Putamen (tissue), 1 donor: Measurements from ENCODE around the gene GALNT9.

Source experiments
- DNase-seq: peaks from one replicate; pipeline ENCODE4 v3.0.0-alpha.2; 2016; ENCODE audit warnings: low spot score

The GALNT9 gene

GRCh38 chr12:132169376-132169775 is 160.0 kb downstream of the GALNT9 start:
- no peak for DNase-seq

DNA sequence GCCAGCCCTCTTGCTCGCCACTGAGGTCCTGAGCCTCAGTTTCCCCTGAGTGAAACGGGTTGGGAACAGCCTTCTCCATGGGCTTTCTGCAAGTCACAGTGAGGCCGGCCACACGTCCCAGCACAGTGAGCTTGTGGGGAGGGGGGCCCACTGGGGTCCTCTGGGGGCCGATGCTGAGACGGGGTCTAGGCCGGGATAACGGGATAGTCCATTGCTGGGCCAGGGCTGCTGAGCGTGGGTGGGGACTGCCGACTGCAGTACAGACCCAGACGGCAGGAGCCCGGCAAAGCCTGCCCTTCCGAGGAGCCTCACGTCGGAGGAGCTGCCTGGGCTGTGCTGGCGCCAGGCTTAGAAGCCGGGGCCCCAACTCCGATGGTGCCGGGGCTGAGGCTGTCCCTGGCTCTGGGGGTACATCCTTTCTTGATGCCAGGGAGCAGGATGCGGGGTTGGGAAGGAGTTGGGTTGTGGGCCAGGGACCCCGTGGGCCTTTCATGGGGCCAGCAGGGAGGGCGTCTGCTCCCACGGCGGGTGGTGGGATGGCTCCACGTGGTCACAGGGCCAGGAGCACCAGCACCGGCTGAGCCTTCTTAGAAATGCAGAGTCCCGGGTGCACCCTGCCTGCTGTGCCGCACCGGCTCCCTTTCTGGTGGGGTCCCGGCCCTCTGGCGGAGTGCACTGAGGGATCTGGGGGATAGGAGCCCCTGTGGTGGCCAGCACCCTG is 160.9 kb downstream of the GALNT9 start:
- no peak for DNase-seq

GRCh38 chr12:132167611-132168310 is 161.6 kb downstream of the GALNT9 start:
- DNase-seq = no peak

DNA sequence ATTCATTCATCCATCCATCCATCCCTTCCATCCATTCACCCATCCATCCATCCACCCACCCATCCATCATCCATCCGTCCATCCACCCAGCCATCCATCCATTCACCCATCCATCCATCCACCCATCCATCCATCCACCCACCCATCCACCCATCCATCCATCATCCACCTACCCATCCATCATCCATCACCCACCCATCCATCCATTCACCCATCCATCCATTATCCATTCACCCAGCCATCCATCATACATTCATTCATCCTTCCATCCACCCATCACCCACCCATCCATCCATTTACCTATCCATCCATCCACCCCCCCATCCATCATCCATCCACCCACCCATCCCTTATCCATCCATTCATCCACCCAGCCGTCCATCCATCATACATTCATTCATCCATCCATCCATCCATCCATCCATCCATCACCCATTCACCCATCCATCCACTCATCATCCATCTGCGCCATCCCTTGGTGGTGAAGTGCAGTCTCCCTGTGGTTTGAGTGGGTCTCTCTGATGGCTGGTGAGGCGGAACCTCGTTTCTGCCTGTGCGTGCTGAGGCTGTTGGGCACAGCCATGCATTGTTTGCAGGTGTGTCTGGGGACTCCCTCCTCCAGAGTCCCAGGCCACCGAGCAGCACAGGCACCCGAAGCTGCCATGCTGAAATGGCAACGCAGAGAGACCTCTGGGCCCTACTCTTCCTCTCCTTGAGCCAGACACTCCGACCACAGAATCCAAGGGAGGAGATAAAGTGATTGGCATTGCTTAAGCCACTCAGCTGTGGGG is 162.4 kb downstream of the GALNT9 start:
- DNase-seq = no peak

DNA sequence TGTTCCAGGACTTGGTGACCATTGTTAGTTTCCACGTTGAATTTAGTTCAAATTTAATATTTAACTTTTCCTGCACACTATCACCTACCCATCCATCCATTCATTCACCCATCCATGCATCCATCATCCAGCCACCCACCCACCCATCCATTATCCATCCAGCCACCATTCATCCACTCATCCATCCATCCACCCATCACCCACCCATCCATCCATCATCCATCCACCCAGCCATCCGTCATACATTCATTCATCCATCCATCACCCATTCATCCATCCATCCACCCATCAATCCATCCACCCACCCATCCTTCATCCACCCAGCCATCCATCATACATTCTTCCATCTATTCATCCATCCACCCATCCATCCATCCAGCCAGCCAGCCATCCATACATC is 163.3 kb downstream of the GALNT9 start:
- no peak for DNase-seq

DNA sequence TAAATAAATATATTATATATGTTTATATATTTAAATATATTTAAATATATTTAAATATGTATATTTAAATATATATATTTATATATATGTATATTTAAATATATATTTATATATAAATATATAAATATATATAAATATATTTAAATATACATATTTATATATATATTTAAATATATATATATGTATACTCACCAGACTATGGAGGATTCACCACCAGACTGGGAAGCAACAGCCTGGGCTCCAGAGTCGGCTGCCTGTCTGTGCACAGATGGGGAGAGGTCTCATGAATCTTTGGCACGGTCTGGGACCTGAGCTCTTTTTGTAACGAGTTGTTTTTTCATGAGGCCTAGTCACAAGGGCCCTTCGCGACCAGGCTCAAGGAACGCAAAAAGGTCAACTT is 163.8 kb downstream of the GALNT9 start:
- DNase-seq = no peak

- no peak for DNase-seq
Measured at GRCh38 chr12:132164426-132164825, 165.0 kb downstream of the GALNT9 start.

- no peak for DNase-seq
Measured at GRCh38 chr12:132163911-132164288, 165.5 kb downstream of the GALNT9 start.

GRCh38 chr12:132163041-132163910 is 166.1 kb downstream of the GALNT9 start:
- no peak for DNase-seq

- no peak for DNase-seq
Measured at GRCh38 chr12:132162508-132163031, 166.8 kb downstream of the GALNT9 start.

- no peak for DNase-seq
Measured at GRCh38 chr12:132161796-132162507, 167.4 kb downstream of the GALNT9 start.

DNA sequence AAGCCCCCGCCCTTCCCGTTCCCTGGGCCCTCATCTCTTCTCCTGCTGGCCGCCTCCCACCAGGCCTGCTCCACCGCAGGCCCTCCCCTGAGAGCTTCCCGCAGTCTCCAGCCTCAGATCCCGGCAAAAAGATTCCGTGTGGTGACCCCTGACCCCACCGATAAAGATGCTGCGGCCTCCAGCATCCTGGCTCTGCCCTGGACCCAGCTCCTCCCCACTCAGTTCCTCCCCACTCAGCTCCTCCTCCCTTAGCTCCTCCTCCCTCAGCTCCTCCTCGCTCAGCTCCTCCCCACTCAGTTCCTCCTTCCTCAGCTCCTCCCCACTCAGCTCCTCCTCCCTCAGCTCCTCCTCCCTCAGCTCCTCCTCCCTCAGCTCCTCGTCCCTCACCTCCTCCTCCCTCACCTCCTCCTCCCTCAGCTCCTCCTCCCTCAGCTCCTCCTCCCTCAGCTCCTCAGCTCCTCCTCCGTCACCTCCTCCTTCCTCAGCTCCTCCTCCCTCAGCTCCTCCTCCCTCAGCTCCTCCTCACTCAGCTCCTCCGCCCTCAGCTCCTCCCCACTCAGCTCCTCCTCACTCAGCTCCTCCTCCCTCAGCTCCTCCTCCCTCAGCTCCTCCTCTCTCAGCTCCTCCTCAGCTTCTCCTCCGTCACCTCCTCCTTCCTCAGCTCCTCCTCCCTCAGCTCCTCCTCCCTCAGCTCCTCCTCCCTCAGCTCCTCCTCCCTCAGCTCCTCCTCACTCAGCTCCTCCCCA is 168.2 kb downstream of the GALNT9 start:
- no peak for DNase-seq

DNA sequence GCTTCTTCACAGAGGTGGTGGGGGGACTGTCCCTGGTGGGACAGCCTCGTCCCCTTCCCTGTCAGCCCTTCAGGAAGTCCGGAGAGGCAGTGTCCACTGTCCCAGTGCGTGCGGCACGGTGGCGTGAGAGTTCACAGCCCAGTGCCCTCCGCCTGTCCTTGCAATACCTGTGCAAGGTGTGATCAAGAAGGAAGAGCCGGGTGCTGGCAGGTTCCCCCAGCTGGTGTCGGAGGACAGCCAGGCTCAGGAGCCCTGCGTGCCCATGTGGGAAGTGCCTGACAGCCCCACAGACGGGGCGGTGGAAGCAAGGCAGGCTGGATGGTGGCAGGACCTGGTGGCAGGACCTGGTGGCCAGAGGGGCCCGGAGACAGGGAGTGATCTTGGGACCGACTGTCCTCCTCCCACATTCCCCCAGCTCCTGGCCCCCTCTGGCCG is 168.8 kb downstream of the GALNT9 start:
- no peak for DNase-seq

DNA sequence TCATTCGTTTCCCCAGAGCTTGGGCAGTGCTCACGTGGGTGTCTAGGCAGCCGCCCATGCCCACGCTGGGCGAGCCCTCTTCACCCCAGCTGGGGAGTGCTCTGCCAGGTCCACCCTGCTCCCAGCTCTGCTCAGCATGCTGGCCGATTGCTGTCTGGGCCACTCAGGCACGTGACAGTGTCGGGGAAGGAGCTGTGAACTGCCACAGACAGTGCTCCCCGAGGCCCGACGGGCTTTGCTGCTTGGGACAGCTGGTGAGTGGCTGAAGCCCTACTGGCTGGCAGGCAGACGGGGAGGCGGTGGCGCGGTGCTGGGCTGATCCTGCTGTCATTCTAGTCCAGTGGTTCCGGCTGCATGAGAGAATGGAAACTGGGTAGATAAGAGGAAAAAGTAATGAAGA is 169.4 kb downstream of the GALNT9 start:
- no peak for DNase-seq

GRCh38 chr12:132159555-132160003 is 169.8 kb downstream of the GALNT9 start:
- DNase-seq = no peak

GRCh38 chr12:132158677-132159554 is 170.5 kb downstream of the GALNT9 start:
- DNase-seq = no peak

- DNase-seq = no peak
Measured at GRCh38 chr12:132157733-132158409, 171.5 kb downstream of the GALNT9 start.

- DNase-seq = no peak
Measured at GRCh38 chr12:132156573-132157325, 172.6 kb downstream of the GALNT9 start.
